ENCODE data around the gene LAMC2. TPM values are rescaled to one million over a fixed set of nuclear protein-coding genes. Genes with fewer than 3 reads are reported as not detected.

LAMC2 gene
- total RNA-seq, 2 donors from 2014 or later: 2.1 to 6.0 TPM

DNA sequence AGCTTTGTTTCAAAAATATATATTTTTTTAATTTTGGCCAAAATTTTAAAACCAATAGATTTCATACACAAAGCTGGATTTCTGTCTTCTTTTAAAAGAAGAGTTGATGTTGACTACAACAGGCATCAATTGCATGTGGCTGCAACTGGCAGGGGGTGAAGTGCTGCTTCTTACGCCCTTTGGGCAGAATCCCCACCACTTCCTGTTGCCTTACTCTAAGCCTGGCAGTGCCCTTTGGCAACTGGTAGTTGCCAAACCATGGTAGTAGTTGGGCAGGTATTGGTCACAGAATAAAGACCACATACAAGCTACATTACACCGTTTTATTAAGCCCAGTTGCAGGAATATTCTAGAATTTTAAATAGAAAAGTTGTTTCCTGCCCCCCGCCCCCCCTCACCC, 17.0 kb downstream of the LAMC2 start:
- DNase-seq: no peak
- ATAC-seq: no peak
- intact Hi-C loops (cut with DNase I): no loop called here

DNA sequence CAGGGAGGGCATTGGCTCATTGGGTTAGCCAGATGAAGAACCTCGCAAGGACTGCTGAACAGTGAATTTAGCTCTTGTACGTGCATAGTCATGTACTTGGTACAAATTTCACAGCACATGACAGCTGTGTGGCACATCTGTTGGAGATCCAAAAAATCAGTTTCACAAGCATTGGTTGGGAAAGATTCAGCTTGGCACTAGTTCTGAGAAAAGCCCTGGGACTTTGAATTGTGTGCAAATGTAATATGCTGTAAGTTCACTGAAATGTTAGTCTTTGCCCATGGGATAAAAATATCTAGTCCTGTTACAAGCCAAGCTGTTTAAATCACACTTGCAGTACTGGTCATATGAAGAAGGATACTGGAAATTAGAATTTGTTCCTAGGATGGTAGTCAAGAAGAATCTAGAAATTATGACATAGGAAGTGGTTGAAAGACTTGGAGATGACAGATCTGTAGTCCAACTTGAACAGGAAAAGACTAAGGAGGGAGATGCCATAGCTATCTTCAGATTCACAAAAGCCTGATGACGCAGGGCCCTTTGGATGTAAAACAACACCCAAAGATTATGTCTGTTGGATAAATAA, 19.2 kb downstream of the LAMC2 start:
- ATAC-seq (peak; percentile 15 to 93), DNase-seq (no peak)
- intact Hi-C loops (cut with DNase I): no loop called here

DNA sequence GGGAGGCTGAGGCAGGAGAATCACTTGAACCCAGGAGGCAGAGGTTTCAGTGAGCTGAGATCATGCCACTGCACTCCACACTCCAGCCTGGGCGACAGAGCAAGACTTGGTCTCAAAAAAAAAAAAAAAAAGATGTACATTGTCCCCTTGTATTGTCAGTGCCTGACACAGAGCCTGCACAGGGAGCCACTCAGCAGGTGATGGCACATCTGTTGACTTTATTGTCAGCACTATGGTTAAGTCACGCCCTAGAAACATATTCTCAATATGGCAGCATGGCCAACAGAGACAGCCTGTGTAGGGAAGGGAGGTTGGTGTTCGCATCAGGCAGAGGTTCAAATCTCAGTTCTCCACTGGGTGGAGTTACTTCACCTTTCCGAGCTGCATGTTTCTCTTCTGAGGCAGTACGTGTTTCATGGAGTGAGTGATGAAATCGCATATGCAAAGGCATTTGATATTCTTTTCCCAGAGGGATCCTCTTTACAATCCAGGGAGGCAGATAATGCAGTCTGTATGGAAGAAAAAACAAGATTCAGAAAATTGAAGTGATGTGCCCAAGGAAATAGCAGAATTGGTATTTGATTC, 20.6 kb downstream of the LAMC2 start:
- ATAC-seq: no peak
- intact Hi-C loops (cut with DNase I): no loop called here
- no peak for DNase-seq

DNA sequence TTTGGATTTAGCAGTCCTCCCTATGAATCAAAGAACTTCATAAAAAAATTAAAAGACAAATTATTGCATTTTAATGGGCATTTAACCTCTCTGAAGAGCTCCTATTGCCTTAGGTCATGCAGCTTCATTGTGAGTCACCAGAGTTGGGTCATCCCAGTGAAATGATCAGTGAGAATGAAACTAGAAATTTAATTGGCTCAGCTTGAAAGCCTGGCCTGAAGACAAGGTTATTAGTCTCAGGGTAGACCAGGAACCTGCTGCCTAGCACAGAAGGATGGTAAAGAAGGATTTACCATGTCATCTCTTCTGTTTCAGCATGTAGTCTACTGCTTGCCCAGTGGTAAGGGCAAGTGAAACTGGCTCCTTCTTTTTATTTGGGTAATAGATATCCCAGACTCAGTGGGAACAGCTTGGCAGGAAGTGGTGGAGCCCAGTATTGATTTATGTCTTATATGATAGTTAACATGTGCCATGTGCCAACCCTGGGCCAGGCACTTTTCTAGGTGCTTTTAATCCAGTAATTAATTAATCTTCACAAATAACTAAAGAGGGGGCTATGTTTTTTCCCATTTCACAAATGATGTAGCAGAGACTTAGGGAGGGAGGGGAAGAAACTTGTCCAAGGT, 23.6 kb downstream of the LAMC2 start:
- ATAC-seq (peak; percentile 25 to 93), DNase-seq (no peak)
- intact Hi-C loops (cut with DNase I): no loop called here

DNA sequence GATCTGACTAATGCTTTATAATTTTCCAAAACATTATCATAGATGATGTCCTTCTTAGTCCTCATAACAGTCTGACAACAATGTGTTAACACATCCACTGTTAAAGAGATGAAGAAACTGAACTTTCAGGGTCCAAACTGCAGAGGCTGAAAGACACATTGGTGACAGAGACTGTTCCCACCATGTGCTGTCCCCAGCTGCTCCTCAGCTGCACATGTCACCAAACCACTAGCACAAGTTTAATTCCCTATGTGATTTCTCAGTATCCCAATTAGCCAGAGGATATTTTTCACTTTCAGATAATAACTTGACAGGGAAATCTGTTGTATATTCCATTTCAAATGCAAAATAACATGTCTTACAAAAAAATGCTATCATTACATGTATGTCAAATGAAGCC, 24.6 kb downstream of the LAMC2 start:
- no peak for ATAC-seq

DNA sequence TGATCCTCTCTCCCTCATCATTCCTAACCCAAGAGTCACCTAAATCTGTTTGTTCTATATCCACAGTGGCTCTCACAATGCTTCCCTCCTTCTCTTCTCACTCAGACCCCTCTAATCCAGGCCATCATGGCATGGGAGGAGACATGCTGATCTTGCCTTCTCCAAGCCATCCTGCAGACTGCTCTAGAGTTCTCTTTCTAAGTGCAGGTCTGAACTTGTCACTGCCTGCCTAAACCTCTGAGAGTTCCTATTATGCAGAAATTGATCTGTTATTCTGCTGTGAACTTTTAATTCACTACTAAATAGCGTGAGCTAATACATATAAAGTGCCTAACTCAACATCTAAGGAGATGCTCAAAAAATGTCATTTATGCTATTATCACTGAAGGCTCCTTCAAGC, 26.8 kb downstream of the LAMC2 start:
- no peak for DNase-seq
- intact Hi-C loops (cut with DNase I): no loop called here
- ATAC-seq: no peak

More for the DNA sequence above, 24.6 kb downstream of the LAMC2 start:
- intact Hi-C loops (cut with DNase I): no loop called here
- no peak for DNase-seq

DNA sequence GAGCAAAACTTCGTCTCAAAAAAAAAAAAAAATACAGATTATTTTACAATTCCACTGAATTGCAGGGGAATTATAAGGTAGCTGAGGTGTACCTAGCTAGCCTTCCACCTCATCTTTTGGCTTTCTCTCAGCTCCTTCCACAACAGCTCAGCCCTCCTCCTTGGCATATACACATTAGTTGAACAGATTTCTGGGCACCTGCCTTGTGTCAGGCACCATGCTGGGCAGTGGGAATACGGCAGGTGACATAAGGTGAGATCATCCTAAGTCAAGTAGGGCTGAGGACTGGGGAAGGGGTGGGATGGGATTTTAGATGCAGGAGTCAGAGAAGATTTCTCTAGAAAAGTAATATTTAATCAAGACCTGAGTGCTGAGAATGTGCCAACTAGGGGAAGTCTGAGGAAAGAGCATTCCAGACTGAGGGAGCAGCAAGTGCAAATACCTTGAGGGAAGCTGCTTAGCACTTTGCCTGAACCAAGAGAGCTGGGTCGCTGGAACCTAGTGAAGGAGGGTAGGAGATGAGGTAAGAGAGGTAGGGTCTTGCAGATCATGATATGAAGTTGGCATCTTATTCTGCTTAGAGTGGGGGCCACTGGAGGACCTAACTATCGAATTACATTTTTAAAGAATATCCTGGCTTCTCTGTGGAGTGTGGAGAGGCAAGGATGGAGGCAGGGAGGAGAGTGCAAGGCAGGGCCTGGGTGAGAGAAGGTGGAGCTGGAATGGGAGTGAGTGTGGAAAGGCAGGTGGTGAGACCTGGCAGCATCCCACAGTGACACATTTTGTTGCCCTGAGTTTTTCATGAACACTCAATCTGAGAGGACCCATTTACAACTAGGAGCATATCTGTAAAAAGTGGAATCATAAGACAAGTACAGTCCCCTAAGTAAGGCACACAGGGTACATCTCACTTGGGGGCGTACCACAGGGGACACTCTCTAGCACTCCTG, 28.2 kb downstream of the LAMC2 start:
- ATAC-seq: no peak
- intact Hi-C loops (cut with DNase I): no loop called here

DNA sequence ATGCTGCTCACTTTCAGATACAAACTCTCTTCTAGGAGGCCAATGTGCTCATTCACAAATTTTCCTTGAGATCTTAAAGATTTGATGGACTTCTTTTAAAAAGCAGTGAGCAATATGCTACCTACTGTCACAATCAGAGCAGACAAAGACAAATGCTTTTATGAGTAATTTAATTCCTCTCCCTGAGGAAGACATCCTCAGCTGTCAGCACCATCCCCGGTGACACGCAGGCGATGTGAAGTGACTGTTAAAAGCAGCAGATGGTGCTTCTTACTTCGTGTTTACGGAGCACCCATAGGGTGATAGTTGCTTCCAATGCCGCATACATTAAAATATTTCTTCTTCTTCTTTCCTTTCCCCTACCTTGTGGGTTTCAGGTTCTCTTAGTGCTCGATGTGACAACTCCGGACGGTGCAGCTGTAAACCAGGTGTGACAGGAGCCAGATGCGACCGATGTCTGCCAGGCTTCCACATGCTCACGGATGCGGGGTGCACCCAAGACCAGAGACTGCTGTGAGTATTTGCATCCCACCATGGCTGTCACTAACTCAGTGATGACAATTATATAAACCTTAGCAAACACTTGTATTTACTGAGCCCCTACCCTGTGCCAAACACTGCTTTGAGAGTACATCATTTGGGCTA, 29.1 kb downstream of the LAMC2 start:
- ATAC-seq (no peak), DNase-seq (no peak)
- intact Hi-C loops (cut with DNase I): no loop called here

More for the DNA sequence above, 28.2 kb downstream of the LAMC2 start:
- DNase-seq: no peak

DNA sequence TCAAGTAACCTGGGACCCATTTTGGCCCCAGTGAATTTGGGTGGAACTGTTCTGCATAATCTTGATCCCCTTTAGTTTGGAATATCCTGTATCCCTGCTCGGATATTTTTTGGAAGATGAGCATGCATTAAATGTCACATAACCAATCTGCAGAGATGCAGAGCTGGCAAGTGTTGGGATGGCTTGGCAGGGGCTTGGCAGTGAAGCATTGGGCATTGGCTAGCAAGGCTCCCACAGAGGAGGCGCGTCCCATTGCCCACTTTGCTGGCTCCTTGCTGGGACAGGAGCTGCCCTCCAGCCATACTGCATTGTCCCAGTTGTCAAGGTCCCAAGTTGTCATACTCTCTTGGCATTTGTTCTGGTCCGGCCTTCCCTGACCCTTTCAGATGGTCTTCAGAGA, 29.9 kb downstream of the LAMC2 start:
- intact Hi-C loops (cut with DNase I): no loop called here
- ATAC-seq (no peak), DNase-seq (no peak)

DNA sequence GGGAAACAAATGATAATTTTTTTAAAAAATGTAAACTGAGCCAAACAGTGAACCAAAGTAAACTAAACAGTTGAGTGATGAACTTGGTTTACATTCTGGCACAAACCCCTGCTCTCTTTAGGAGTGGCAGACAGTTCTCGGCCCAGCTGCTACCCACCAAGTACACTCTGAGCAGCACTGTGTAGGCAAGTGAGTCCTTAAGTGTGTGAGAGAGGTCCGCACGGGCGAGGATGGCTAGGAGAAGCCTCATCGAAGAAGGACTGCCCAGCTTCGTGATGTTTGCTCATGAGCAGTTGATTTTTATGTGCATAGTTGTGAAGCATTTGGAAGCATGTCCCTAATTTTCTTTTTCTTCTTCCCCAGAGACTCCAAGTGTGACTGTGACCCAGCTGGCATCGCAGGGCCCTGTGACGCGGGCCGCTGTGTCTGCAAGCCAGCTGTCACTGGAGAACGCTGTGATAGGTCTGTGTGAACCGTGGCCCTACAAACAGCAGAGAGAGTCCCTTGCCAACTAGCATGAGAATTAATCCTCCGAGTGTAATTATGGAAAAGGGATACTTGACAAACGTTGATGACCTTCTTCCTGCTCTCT, 32.1 kb downstream of the LAMC2 start:
- ATAC-seq (peak; percentile 90 to 97), DNase-seq (peak; percentile 75)
- intact Hi-C loops (cut with DNase I): no loop called here

DNA sequence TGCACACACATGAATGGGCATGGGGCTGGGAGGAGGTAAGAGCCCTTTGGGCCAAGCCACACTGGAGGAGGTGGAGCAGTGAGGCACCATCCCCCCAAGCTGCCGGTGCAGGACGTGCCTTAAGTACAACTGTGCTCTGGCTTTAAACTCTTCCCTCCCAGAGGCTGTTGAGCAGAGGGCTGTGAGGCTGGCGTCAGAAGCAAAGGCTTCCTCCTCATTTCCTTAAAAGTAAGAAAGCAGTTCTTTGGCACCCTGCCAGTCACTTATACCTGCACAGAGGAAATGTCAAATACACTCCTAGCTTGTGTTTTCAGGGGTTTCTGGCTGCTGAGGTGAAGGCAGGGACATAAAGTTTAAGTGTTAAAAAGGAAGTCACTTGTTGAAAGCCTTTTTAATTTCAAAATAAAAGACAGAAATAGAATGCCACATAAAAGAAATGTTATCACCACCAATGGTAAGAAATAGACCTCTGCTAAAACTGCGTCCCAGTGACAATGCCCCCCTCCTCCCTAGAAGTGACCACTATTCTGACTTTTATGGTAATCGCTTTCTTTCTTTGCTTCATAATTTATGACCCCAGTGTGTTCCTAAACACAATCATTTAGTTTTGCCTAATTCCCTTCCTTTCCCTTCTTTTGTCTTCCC, 33.0 kb downstream of the LAMC2 start:
- intact Hi-C loops (cut with DNase I): no loop called here
- peak; percentile 45 for DNase-seq

DNA sequence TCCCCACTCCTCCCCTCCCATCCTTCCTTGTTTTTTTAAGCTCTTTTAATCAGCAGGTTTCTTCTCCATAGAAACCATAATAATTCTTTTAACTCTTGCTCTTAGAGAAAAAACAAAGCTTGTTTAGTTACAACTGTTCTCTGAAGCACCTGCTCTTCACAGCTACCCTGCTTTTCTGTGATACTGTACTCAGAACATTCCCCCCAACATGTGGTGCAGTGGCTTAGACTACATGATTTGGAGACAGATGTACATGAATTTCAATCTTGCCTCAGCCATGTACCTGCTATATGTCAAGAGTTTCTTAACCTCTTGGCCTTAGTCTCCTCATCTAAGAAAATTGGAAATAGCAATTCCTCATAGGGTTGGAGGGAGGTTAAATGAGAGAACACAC, 33.5 kb downstream of the LAMC2 start:
- intact Hi-C loops (cut with DNase I): loop anchor here (10.0 kb wide), 2 partner anchors 75 to 255 kb away; no protein-coding TSS in a partner anchor

More for the DNA sequence above, 33.0 kb downstream of the LAMC2 start:
- peak; percentile 60 to 70 for ATAC-seq

DNA sequence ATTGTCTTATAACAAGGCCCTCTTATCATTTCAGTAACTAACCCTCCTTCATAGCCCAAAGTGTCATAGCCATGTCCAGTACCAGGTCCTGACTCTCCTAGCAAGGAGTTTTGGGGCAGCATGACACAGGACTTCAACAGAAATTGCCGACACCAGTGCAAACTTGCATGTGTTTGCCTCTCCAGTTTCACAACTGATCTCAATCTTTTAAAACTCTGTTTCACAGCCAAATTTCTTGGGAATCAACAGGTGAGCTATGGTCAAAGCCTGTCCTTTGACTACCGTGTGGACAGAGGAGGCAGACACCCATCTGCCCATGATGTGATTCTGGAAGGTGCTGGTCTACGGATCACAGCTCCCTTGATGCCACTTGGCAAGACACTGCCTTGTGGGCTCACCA, 36.8 kb downstream of the LAMC2 start:
- intact Hi-C loops (cut with DNase I): loop anchor here (10.0 kb wide), 2 partner anchors 78 to 258 kb away; no protein-coding TSS in a partner anchor
- DNase-seq (no peak), ATAC-seq (no peak)

More for the DNA sequence above, 33.5 kb downstream of the LAMC2 start:
- DNase-seq (no peak), ATAC-seq (no peak)

DNA sequence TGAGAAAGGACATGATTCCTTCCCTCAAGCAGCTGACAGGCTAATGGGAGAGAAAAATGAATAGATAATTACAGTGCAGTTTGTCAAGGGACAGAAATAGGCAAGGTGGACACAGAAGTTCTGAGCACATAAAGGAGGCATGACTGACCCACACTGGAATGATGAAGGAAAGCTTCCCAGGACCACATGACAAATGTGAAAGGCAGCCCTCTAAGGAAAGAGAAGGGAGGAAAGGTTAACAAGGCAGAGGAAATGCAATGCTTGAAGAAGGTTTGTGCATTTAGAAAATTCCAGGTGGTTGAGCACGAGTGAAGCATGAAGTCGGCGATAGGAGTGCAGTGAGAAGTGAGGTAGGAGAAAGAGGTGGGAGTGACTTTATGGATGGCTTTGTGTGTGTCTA, 37.4 kb downstream of the LAMC2 start:
- ATAC-seq: no peak
- DNase-seq: no peak
- intact Hi-C loops (cut with DNase I): loop anchor here (10.0 kb wide), 2 partner anchors 79 to 259 kb away; no protein-coding TSS in a partner anchor

DNA sequence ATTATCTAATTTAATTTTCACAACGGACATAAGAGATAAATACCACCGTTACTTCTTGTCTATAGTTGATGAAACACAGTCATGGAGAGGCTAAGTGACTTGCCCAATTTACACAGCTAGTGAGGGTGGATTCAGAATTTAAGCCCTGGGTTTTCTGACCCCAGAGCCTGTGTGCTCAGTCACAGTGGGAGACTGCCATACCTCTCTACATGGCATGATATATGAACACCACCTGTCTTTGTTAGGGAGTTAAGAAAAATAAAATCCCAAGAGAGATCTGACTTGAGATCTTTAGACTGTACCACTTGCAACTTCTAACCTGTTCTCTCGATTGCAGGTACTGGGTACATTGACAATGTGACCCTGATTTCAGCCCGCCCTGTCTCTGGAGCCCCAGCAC, 40.3 kb downstream of the LAMC2 start:
- ATAC-seq (no peak), DNase-seq (no peak)
- intact Hi-C loops (cut with DNase I): loop anchor here (10.0 kb wide), 2 partner anchors 82 to 262 kb away; no protein-coding TSS in a partner anchor

DNA sequence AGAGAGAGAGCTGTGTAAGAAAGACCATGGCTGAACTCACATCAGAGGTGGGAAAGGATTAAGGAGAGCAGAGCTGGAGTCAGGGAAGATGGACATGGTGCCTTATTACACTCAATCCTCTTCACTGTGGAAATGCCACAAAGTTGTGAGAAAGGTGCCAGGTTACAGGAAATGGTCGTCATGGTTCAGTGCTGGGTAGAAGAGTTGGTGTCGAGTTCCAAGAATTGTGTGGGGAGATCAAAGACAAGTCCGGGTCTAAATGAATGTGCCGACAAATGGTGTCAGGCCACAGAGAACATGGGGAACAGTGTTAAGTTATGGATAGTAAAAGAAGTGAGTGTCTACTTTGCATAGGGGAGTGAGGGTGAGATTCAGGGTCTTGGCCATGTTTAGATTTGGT, 40.9 kb downstream of the LAMC2 start:
- ATAC-seq (no peak), DNase-seq (no peak)
- intact Hi-C loops (cut with DNase I): loop anchor here (10.0 kb wide), 2 partner anchors 82 to 262 kb away; no protein-coding TSS in a partner anchor

DNA sequence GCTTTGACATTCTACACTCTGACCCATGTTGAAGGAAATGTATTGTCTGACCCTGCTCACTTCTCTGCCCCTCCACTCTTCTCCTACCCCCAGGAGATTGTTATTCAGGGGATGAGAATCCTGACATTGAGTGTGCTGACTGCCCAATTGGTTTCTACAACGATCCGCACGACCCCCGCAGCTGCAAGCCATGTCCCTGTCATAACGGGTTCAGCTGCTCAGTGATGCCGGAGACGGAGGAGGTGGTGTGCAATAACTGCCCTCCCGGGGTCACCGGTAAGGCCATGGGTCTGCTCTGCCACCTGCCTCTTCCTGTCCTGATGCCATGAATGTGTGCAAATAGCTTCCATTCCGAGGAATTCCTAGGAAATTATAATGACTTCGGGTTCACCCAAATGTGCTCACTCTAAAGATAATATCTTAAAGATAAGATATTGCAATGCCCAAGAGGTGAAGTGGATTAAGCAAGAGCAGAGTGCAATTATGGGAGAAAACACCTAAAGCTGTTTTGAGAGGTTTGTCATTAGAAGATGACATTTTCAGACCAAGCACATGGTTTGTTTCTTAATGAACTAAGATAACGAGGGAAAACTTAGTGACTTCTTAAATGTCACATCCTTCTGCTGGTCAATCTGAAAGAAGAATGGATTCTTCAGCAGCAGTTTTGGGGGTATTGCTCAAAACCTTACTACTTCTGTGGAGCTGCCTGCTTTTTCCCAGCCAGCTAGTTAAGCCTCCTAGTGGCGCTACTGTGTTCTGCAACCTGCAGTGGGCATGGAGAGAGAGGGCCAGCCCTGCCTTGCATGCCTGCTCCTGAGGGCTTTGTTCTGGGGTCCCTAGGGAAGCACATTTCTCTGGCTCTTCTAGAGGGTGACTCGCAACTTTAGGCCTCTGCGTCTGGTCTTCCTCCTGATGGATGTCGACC, 41.6 kb downstream of the LAMC2 start:
- ATAC-seq (peak; percentile 65 to 74), DNase-seq (peak; percentile 48)
- intact Hi-C loops (cut with DNase I): loop anchor here (1.0 to 10.0 kb wide), 3 partner anchors 83 to 265 kb away; no protein-coding TSS in a partner anchor

Data from left cardiac atrium (tissue), 4 donors.